Naive B cell (primary cell): ENCODE measurements around the gene FHIP2A. TPM values are rescaled to one million over a fixed set of nuclear protein-coding genes. Genes with fewer than 3 reads are reported as not detected.
A peak's percentile ranks its signal among the peaks of the same experiment; 100 is the strongest.
"Not testable (repeated sequence)": the region's sequence is repeated elsewhere in the genome, so short reads cannot be mapped to it uniquely, and the experiment has no call there.

Experiments used
- ATAC-seq, 2 donors: fragments of 150-1000 bp; cut with Tn5 transposase; 2 replicates each; pipeline ENCODE4 v1.10.0; 2021; ENCODE audit warnings: low read depth in 2 of 2, mild to moderate bottlenecking in 2 of 2, moderate library complexity in 2 of 2
- DNase-seq: peaks from one replicate; pipeline ENCODE4 v3.0.0; 2022
- H3K27ac Mint-ChIP-seq, 6 donors: one replicate each; pipeline ENCODE4 v1.8.0; 2020 to 2022; ENCODE audit warnings: mild to moderate bottlenecking in 6 of 6, mixed read lengths in 6 of 6, moderate library complexity in 5 of 6, inconsistent platforms in 2 of 6
- H3K27me3 Mint-ChIP-seq, 3 donors: one replicate each; pipeline ENCODE4 v1.8.0; 2021 to 2022; ENCODE audit warnings: mixed read lengths in 3 of 3, mild to moderate bottlenecking in 1 of 3
- H3K36me3 Mint-ChIP-seq, 2 donors: one replicate each; pipeline ENCODE4 v1.8.0; 2020 to 2022; ENCODE audit warnings: mixed read lengths in 2 of 2, inconsistent platforms in 1 of 2, mild to moderate bottlenecking in 1 of 2
- H3K4me1 Mint-ChIP-seq, 3 donors: one replicate each; pipeline ENCODE4 v1.8.0; 2020 to 2022; ENCODE audit warnings: mixed read lengths in 3 of 3, inconsistent platforms in 1 of 3, mild to moderate bottlenecking in 1 of 3, moderate library complexity in 1 of 3
- H3K4me3 Mint-ChIP-seq, 8 donors: one replicate each; pipeline ENCODE4 v1.8.0; 2020 to 2022; ENCODE audit warnings: mild to moderate bottlenecking in 8 of 8, mixed read lengths in 8 of 8, moderate library complexity in 8 of 8, inconsistent platforms in 2 of 8
- H3K9me3 Mint-ChIP-seq, 7 donors: one replicate each; pipeline ENCODE4 v1.8.0; 2020 to 2022; ENCODE audit warnings: mixed read lengths in 7 of 7, mild to moderate bottlenecking in 5 of 7, inconsistent platforms in 2 of 7, moderate library complexity in 1 of 7
- polyA plus RNA-seq, 6 donors: library from polyadenylated mRNA; unstranded; fragments of 300-500 nt; fragmentation: Illumina TruSeq; gene quantifications; one replicate each; pipeline ENCODE4 v1.2.3, GENCODE V29; 2021; ENCODE audit warnings: low read depth in 6 of 6

FHIP2A gene
- polyA plus RNA-seq, 6 donors from 2014 or later = 5.4 to 11.9 (median 9.0) TPM

GRCh38 chr10:114855776-114856543 is 34.4 kb downstream of the FHIP2A start:
- Mint-ChIP-seq H3K27ac (peak overlapping the region in 1 of 6 donors; percentile 64), H3K9me3 (no peaks in the 10 kb centered on the region), H3K27me3 (no peaks in the 10 kb centered on the region), H3K36me3 (peaks cover 32 to 37% of the 10 kb centered on the region in 2 donors), H3K4me3 (no peak overlapping the region), H3K4me1 (no peaks in the 10 kb centered on the region)
- no peak for DNase-seq
- no peak for ATAC-seq

DNA sequence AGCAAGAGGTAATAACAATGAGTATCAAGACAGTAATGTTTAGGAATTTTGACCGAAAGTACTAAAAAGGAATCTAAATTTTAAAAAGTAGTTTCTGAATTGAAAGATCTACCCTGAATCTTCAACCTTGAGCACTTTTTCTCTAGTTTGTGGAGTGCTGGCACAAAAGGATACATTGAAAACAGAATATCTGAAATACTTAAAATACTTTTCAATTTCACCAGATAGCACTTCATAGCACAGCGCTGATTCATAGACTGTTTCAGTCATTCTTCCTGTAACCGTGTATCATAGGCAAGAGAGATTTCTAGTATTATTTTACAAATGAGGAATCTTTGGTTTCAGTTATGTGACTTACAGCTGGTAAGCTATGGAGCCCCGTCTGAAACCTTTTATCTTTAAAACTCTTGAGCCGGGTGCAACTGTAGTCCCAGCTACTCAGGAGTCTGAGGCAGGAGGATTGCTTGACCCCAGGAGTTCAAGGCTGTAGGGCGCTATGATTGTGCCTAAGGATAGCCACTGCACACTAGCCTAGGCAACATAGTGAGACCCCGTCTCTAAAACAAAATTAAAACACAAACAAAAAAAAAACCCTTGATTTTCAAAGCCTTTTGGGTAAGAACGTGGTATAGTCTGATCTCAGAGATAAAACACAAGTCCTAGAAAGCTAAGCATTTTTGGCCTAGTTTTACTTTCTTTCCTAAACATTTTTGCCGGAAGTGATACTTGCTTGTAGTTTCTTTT is 35.1 kb downstream of the FHIP2A start:
- Mint-ChIP-seq H3K4me3 (no peak overlapping the region), H3K4me1 (no peaks in the 10 kb centered on the region), H3K9me3 (no peaks in the 10 kb centered on the region), H3K36me3 (peaks cover 36 to 39% of the 10 kb centered on the region in 2 donors), H3K27ac (peak overlapping the region in 2 of 6 donors; percentile 15 to 64), H3K27me3 (no peaks in the 10 kb centered on the region)
- ATAC-seq (no peak), DNase-seq (no peak)

DNA sequence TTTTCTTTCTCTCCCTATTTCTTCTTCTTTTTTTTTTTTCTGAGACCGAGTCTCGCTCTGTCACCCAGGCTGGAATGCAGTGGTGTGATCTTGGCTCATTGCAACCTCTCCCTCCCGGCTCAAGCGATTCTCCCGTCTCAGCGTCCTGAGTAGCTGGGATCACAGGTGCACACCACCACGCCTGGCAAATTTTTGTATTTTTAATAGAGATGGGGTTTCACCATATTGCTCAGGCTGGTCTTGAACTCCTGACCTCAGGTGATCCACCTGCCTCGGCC is 35.6 kb downstream of the FHIP2A start:
- DNase-seq, H3K27me3 Mint-ChIP-seq, ATAC-seq, H3K4me1 Mint-ChIP-seq, H3K9me3 Mint-ChIP-seq, H3K4me3 Mint-ChIP-seq: not testable (repeated sequence)
- Mint-ChIP-seq H3K27ac (peak overlapping the region in 2 of 6 donors; percentile 14 to 15), H3K36me3 (peaks cover 33 to 34% of the 10 kb centered on the region in 2 donors)

GRCh38 chr10:114857922-114858629 is 36.5 kb downstream of the FHIP2A start:
- DNase-seq (no peak), ATAC-seq (no peak)
- Mint-ChIP-seq H3K9me3 (no peaks in the 10 kb centered on the region), H3K27me3 (no peaks in the 10 kb centered on the region), H3K4me3 (no peak overlapping the region), H3K27ac (peak overlapping the region in 1 of 6 donors; percentile 14), H3K36me3 (peaks cover 25 to 29% of the 10 kb centered on the region in 2 donors), H3K4me1 (no peaks in the 10 kb centered on the region)

DNA sequence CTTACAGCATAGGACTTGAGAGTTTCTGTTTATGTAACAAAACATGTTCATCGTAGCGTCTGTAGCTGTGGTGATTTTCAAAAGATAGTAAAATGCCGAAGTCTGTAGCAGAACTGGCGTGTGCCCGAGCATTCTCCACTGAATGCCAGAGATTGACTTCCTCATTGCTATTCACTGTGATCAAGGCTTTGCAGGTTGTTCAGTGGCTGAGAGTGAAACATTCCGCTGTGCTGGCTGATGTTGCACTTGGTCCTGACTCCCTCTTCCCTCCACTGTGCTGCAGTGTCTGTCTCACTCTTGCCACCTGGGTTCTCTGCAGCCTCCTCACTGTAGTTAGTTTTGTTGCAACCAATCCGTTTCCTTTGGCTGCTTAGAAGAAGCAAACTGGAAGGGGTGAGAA is 37.6 kb downstream of the FHIP2A start:
- peaks cover 23 to 29% of the 10 kb centered on the region in 2 donors for H3K36me3 Mint-ChIP-seq
- no peaks in the 10 kb centered on the region for H3K4me1 Mint-ChIP-seq
- ATAC-seq = no peak
- no peak overlapping the region for H3K4me3 Mint-ChIP-seq
- H3K9me3 Mint-ChIP-seq = no peaks in the 10 kb centered on the region
- H3K27me3 Mint-ChIP-seq = no peaks in the 10 kb centered on the region
- DNase-seq = no peak
- H3K27ac Mint-ChIP-seq = peak overlapping the region in 3 of 6 donors; percentile 20 to 40 (median 27)

GRCh38 chr10:114862456-114862855 is 40.9 kb downstream of the FHIP2A start:
- Mint-ChIP-seq H3K9me3 (peaks cover 0 to 3% (median 0%) of the 10 kb centered on the region in 7 donors), H3K27me3 (no peaks in the 10 kb centered on the region), H3K36me3 (peaks cover 22 to 25% of the 10 kb centered on the region in 2 donors), H3K4me3 (no peak overlapping the region), H3K4me1 (no peaks in the 10 kb centered on the region), H3K27ac (no peak overlapping the region)
- ATAC-seq (no peak), DNase-seq (no peak)

GRCh38 chr10:114867365-114867764 is 45.8 kb downstream of the FHIP2A start:
- H3K27me3 Mint-ChIP-seq = peaks cover 0 to 11% (median under 1%) of the 10 kb centered on the region in 3 donors
- no peak for ATAC-seq
- H3K4me1 Mint-ChIP-seq = no peaks in the 10 kb centered on the region
- H3K36me3 Mint-ChIP-seq = peaks cover 5 to 6% of the 10 kb centered on the region in 2 donors
- no peak overlapping the region for H3K4me3 Mint-ChIP-seq
- H3K27ac Mint-ChIP-seq = no peak overlapping the region
- H3K9me3 Mint-ChIP-seq = peaks cover 0 to 3% (median 0%) of the 10 kb centered on the region in 7 donors
- DNase-seq = no peak

- Mint-ChIP-seq H3K4me1 (no peaks in the 10 kb centered on the region), H3K4me3 (no peak overlapping the region), H3K36me3 (peaks cover 5 to 6% of the 10 kb centered on the region in 2 donors), H3K27me3 (peaks cover 9 to 25% (median 10%) of the 10 kb centered on the region in 3 donors), H3K9me3 (peaks cover 0 to 3% (median 0%) of the 10 kb centered on the region in 7 donors), H3K27ac (no peak overlapping the region)
- ATAC-seq (no peak), DNase-seq (no peak)
Observed at GRCh38 chr10:114868870-114869519, 47.4 kb downstream of the FHIP2A start.

DNA sequence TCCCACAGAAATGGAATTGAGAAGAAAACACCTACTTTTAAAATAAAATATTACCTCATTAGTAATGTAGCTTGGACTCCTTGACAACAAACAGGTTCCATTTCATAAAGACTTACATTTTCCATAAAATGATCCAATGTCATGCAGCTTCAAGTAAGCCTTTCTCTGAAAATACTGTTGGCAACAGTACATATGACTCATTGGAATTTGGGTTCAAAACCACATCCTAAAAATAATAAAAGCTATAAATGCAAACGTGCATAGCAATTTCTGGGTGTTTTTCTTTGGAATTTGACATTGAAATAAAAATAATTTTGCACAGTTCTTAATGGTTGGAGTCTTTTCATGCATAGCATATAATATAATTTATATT is 47.9 kb downstream of the FHIP2A start:
- H3K4me3 Mint-ChIP-seq = no peak overlapping the region
- peaks cover 0 to 3% (median 0%) of the 10 kb centered on the region in 7 donors for H3K9me3 Mint-ChIP-seq
- no peak overlapping the region for H3K27ac Mint-ChIP-seq
- DNase-seq (no peak), ATAC-seq (no peak)
- peaks cover 3 to 5% of the 10 kb centered on the region in 2 donors for H3K36me3 Mint-ChIP-seq
- H3K27me3 Mint-ChIP-seq = peaks cover 9 to 25% (median 10%) of the 10 kb centered on the region in 3 donors
- H3K4me1 Mint-ChIP-seq = no peaks in the 10 kb centered on the region

GRCh38 chr10:114870486-114870885 is 48.9 kb downstream of the FHIP2A start:
- H3K4me3 Mint-ChIP-seq = no peak overlapping the region
- H3K27ac Mint-ChIP-seq = no peak overlapping the region
- ATAC-seq (no peak), DNase-seq (no peak)
- H3K9me3 Mint-ChIP-seq = peaks cover 0 to 3% (median 0%) of the 10 kb centered on the region in 7 donors
- H3K27me3 Mint-ChIP-seq = peaks cover 17 to 32% (median 17%) of the 10 kb centered on the region in 3 donors
- H3K36me3 Mint-ChIP-seq = peaks cover 0 to 5% of the 10 kb centered on the region in 2 donors
- peaks cover 7 to 9% (median 8%) of the 10 kb centered on the region in 3 donors for H3K4me1 Mint-ChIP-seq

DNA sequence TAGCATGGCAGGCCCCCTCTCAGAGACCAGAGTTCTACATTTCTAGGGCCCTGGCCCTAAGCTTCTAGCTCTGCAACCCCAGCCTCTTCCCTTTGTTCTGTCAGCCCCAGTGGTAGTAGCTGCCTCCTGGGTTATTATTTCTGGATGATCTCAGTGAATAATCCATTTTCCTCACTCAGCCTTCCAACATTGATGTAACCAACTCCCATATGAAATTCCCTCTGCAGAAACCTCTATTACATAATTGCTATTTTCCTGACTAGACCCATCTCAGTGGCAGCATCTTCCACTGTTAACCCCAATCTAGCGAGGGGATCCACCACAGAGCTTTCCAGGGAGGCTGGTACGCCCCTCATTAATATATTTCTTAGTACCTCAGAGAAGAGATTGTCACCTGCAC is 49.8 kb downstream of the FHIP2A start:
- Mint-ChIP-seq H3K4me3 (no peak overlapping the region), H3K4me1 (peaks cover 10 to 15% (median 15%) of the 10 kb centered on the region in 3 donors), H3K9me3 (peaks cover 0 to 2% (median 0%) of the 10 kb centered on the region in 7 donors), H3K36me3 (peaks cover 0 to under 1% of the 10 kb centered on the region in 2 donors), H3K27me3 (peaks cover 19 to 41% (median 26%) of the 10 kb centered on the region in 3 donors), H3K27ac (no peak overlapping the region)
- DNase-seq (no peak), ATAC-seq (no peak)
